GM21447 (cell line): Measurements from ENCODE around the gene PIGC.

Experiments used
- ATAC-seq: cut with Tn5 transposase; IDR thresholded peaks from one replicate; pipeline ENCODE4 v1.9.1; 2021; ENCODE audit not compliant: unreplicated experiment

The PIGC gene

DNA sequence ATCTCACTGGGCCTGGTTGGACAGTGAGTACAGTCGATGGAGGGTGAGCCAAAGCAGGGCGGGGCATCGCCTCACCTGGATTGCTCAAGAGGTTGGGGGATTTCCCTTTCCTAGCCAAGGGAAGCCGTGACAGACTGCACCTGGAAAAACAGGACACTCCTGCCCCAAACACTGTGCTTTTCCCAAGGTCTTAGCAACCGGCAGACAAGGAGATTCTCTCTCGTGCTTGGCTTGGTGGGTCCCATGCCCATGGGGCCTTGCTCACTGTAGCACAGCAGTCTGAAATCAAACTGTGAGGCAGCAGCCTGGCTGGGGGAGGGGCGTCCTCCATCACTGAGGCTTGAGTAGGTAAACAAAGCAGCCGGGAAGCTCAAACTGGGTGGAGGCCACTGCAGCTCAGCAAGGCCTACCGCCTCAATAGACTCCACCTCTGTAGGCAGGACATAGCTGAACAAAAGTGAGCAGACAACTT lies 12.1 kb downstream of the PIGC start:
- ATAC-seq, result no peak

GRCh38 chr1:172431204-172431603 lies 12.7 kb downstream of the PIGC start:
- ATAC-seq, result no peak

- ATAC-seq, result no peak
Measured at GRCh38 chr1:172430128-172430454, 13.8 kb downstream of the PIGC start.

- no peak for ATAC-seq
Measured at GRCh38 chr1:172429331-172430127, 14.3 kb downstream of the PIGC start.

GRCh38 chr1:172427191-172427590 lies 16.7 kb downstream of the PIGC start:
- ATAC-seq, result no peak

DNA sequence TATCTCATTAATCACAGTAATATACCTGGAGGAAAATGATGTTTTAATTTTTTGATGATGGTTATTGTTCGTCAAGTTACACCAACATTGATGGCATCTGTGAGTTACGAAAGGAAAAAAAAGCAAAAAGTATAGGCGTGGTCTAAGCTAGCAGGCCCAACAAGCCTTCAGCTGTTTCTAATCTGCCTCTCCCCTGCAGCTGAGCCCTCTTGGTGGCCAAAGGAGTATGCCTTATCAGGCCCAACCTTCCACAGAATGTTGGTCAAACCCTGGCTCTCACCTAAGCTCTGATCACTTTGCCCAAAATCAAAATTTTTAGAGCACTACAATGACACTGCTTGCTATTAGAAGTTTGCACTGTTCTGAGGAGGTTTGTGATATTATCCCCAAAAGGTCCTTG lies 18.5 kb downstream of the PIGC start:
- ATAC-seq, result no peak

DNA sequence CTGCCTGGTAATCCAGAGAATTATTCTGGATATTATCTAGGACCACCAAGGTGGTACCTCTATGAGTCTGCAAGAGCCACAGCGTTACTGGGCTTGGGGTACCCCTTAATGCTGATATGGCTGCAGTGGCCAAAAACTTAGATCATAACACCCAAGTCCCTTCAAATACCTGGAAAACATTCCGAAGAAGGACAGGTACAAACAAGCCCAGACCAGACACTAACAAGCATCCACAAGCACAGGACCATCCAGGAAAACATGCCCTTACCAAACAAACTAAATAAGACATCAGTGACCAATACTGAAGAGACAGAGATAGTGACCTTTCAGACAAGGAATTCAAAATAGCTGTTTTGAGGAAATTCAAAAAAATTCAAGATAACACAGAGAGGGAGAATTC lies 20.5 kb downstream of the PIGC start:
- no peak for ATAC-seq

GRCh38 chr1:172421974-172422604 lies 21.8 kb downstream of the PIGC start:
- ATAC-seq, result no peak

DNA sequence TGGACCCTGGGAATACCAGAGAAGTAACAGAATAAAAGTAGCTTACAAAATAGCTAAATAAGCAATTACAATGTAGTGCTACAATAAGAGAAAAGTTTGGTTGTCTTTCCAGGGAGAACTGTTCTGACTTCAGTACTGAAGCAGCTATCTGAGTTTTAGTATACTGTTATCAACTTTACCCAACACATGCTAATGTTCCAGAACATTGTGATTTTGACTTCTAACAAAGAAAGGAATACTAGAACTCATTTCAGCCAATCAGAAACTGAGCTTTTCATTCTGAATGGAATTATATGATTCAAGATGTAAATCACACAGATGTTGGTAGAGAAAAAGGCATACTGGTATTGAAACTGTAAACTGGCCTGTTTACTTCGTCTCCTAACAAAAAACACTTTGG lies 23.5 kb downstream of the PIGC start, which contains the start of gene C1orf105:
Gene C1orf105 (plus strand): TSS at position 301 of the 400 bp plus-strand sequence. CDS start 201 bp downstream, outside the sequence.
- ATAC-seq, result no peak

- ATAC-seq, result no peak
Measured at GRCh38 chr1:172417557-172417956, 26.3 kb downstream of the PIGC start.

DNA sequence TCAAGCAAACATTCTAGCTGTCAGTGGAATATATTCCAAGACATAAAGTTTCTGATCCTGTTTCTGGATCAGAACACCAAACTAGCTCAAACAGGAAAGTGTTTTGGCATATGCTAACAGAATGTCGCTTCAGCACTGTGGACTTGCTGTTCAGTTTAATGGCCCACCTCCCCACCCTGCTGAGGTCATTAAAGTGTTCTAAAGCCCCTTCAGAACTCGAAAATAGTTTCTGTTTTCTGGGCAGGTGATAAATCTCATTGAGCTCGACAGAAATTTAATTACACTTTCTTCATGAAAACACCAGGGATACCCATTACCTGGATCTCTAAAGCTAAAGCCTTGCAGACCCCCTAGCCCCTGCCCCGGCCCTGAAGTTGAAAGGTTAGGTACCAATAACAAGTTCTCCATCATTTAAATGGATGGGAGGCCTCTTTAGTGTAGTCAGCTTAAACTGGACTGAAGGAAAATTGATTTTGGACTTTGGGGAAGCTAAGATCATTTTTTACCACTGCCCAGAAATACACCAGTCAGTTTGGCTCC lies 27.3 kb downstream of the PIGC start:
- ATAC-seq, result no peak

DNA sequence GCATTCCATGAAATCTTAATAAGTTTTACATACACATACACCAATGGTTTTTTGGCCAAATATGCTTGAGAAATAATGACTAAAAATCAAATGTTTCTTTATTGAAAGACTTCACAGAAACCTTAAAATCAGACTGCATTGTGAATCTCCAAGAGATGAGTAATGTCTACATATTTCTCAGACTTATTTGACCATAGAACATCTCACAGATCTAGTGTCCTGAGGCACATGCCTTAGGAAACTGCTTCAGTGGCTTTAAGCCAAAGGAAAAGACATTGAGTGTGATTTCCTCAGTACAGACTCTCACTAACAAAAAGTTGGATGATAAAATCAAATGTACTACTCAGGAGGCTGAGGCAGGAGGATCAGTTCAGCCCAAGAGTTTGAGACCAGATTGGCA lies 29.5 kb downstream of the PIGC start:
- ATAC-seq, result no peak

GRCh38 chr1:172411791-172412338 lies 32.0 kb downstream of the PIGC start:
- no peak for ATAC-seq

- no peak for ATAC-seq
Measured at GRCh38 chr1:172410027-172410426, 33.8 kb downstream of the PIGC start.

DNA sequence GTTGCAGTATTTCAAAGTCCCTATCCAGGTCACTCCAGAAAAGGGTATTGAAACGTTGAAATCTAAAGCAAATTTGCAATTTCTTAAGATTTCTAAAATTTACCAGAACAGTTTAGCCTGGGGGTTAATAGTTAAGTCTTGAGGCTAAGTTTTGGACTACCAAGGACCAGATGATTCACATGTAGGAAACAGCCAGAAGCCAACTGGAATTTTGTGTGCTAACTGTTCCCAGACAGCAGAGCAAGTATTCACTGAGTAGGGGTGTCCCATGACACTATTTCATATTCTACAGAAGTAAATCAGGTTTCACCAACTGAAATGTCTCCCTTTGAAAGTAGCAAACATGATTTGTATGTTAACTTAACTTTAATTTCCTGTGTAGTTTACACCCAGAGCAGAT lies 34.9 kb downstream of the PIGC start:
- ATAC-seq, result no peak

- no peak for ATAC-seq
Measured at GRCh38 chr1:172406968-172407367, 36.9 kb downstream of the PIGC start.

GRCh38 chr1:172405912-172406311 lies 38.0 kb downstream of the PIGC start:
- ATAC-seq, result no peak

DNA sequence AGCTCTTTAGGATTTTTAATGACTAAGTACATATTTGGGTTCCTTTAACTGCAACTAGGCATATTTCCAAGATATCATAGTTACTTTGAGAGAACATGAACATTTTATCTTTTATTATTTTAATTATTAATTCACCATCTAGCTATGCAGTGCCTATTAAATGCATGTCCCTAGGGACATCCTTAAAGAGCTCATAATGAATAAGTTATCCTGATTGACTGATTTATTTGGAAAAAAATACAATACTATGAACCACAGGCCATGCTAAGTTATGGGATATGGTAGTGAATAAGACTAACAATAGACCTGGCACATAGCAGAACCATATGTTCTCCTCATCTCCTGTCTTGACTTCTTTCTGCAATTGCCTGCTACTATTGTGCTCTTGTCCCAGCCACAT lies 39.7 kb downstream of the PIGC start:
- no peak for ATAC-seq

GRCh38 chr1:172402878-172403569 lies 40.8 kb downstream of the PIGC start:
- no peak for ATAC-seq

- ATAC-seq, result no peak
Measured at GRCh38 chr1:172401892-172402291, 42.0 kb downstream of the PIGC start.

- ATAC-seq, result no peak
Measured at GRCh38 chr1:172401477-172401876, 42.4 kb downstream of the PIGC start.
